Liver (tissue), 9 donors: Measurements from ENCODE around the gene WHRN. TPM values are rescaled to one million over a fixed set of nuclear protein-coding genes. Genes with fewer than 3 reads are reported as not detected.
A peak's percentile ranks its signal among the peaks of the same experiment; 100 is the strongest.

Source experiments
- DNase-seq: peaks from one replicate; pipeline ENCODE4 v3.0.0-alpha.2; 2017; ENCODE audit warnings: low spot score
- H3K27ac ChIP-seq, 2 donors: one replicate each; pipeline ENCODE4 v1.7.0; 2013; ENCODE audit warnings: inconsistent platforms in 2 of 2, low read length in 2 of 2, control low read depth in 1 of 2, low read depth in 1 of 2, mild to moderate bottlenecking in 1 of 2
- H3K27me3 ChIP-seq, 4 donors: one replicate each; pipeline versions ENCODE4 v1.6.1 to v1.7.0; 2013; ENCODE audit warnings: low read length in 3 of 4, inconsistent platforms in 1 of 4, mild to moderate bottlenecking in 1 of 4, moderate library complexity in 1 of 4; ENCODE audit not compliant: control insufficient read depth in 4 of 4, insufficient read depth in 4 of 4
- H3K36me3 ChIP-seq, 4 donors: one replicate each; pipeline versions ENCODE4 v1.6.1 to v1.7.0; 2013; ENCODE audit warnings: low read length in 3 of 4, mild to moderate bottlenecking in 3 of 4, low read depth in 1 of 4, moderate library complexity in 1 of 4; ENCODE audit not compliant: control insufficient read depth in 4 of 4, insufficient read depth in 3 of 4
- H3K4me1 ChIP-seq, 4 donors: one replicate each; pipeline versions ENCODE4 v1.6.1 to v1.7.0; 2013; ENCODE audit warnings: low read length in 3 of 4, mild to moderate bottlenecking in 3 of 4, moderate library complexity in 1 of 4; ENCODE audit not compliant: control insufficient read depth in 4 of 4, insufficient read depth in 4 of 4
- H3K4me3 ChIP-seq, 3 donors: one replicate each; pipeline versions ENCODE4 v1.6.1 to v1.7.0; 2013; ENCODE audit warnings: low read length in 3 of 3, control low read depth in 1 of 3, low read depth in 1 of 3, mild to moderate bottlenecking in 1 of 3
- H3K9ac ChIP-seq, 2 donors: one replicate each; pipeline ENCODE4 v1.7.0; 2013; ENCODE audit warnings: low read length in 2 of 2, mild to moderate bottlenecking in 2 of 2, moderate library complexity in 2 of 2, control low read depth in 1 of 2, low read depth in 1 of 2
- H3K9me3 ChIP-seq, 4 donors: one replicate each; pipeline versions ENCODE4 v1.6.1 to v1.7.0; 2013; ENCODE audit warnings: low read length in 3 of 4; ENCODE audit not compliant: control insufficient read depth in 4 of 4
- ATF3 ChIP-seq: IDR thresholded peaks from 2 replicates; pipeline ENCODE4 v1.6.1; 2016; ENCODE audit warnings: antibody characterized with exemption
- CTCF ChIP-seq: fragments of 150-350 bp; IDR thresholded peaks from 2 replicates; pipeline ENCODE4 v1.5.1; 2017; ENCODE audit warnings: improper control_type of control experiment, low read depth, low read length; ENCODE audit not compliant: missing input control
- EGR1 ChIP-seq, 2 donors: IDR thresholded peaks; 2 replicates each; pipeline ENCODE4 v1.6.1; 2016 to 2018; ENCODE audit warnings: antibody characterized with exemption in 2 of 2, low read depth in 2 of 2
- FOXA1 ChIP-seq: IDR thresholded peaks from 2 replicates; pipeline ENCODE4 v1.6.1; 2016; ENCODE audit warnings: antibody characterized with exemption
- FOXA2 ChIP-seq: IDR thresholded peaks from 2 replicates; pipeline ENCODE4 v1.6.1; 2016; ENCODE audit warnings: antibody characterized with exemption
- GABPA ChIP-seq, 2 donors: IDR thresholded peaks in 1 of 2; conservative IDR thresholded peaks in 1 of 2; 2 replicates each; pipeline ENCODE4 v1.6.1; 2016; ENCODE audit warnings: antibody characterized with exemption in 2 of 2, mild to moderate bottlenecking in 1 of 2, moderate library complexity in 1 of 2
- HNF4A ChIP-seq, 2 donors: conservative IDR thresholded peaks; 2 replicates each; pipeline ENCODE4 v1.6.1; 2016; ENCODE audit warnings: antibody characterized with exemption in 2 of 2, mild to moderate bottlenecking in 2 of 2
- HNF4G ChIP-seq: IDR thresholded peaks from 2 replicates; pipeline ENCODE4 v1.6.1; 2016; ENCODE audit warnings: antibody characterized with exemption
- MAX ChIP-seq: IDR thresholded peaks from 2 replicates; pipeline ENCODE4 v1.6.1; 2016; ENCODE audit warnings: antibody characterized with exemption
- NR2F2 ChIP-seq: IDR thresholded peaks from 2 replicates; pipeline ENCODE4 v1.6.1; 2016; ENCODE audit warnings: antibody characterized with exemption
- RAD21 ChIP-seq, 2 donors: IDR thresholded peaks; 2 replicates each; pipeline ENCODE4 v1.6.1; 2016; ENCODE audit warnings: antibody characterized with exemption in 2 of 2, mild to moderate bottlenecking in 2 of 2
- REST ChIP-seq: IDR thresholded peaks from 2 replicates; pipeline ENCODE4 v1.6.1; 2016; ENCODE audit warnings: antibody characterized with exemption, mild to moderate bottlenecking
- RXRA ChIP-seq, 2 donors: IDR thresholded peaks; 2 replicates each; pipeline ENCODE4 v1.6.1; 2017 to 2018; ENCODE audit warnings: antibody characterized with exemption in 2 of 2, mild to moderate bottlenecking in 1 of 2
- SP1 ChIP-seq: IDR thresholded peaks from 2 replicates; pipeline ENCODE4 v1.6.1; 2018; ENCODE audit warnings: antibody characterized with exemption, mild to moderate bottlenecking
- TAF1 ChIP-seq: conservative IDR thresholded peaks from 2 replicates; pipeline ENCODE4 v1.6.1; 2016; ENCODE audit warnings: antibody characterized with exemption, mild to moderate bottlenecking
- YY1 ChIP-seq: IDR thresholded peaks from 2 replicates; pipeline ENCODE4 v1.6.1; 2016; ENCODE audit warnings: antibody characterized with exemption, mild to moderate bottlenecking
- ZBTB33 ChIP-seq: IDR thresholded peaks from 2 replicates; pipeline ENCODE4 v1.6.1; 2016; ENCODE audit warnings: antibody characterized with exemption
- WGBS: extraction: QIAGEN DNeasy Blood & Tissue Kit; methylation state at CpG from one replicate; pipeline ENCODE4 v1.1.7; 2013; 5-methylcytosine and 5-hydroxymethylcytosine counted together
- polyA plus RNA-seq, 2 donors: library from polyadenylated mRNA; stranded (reverse) in 1 of 2; unstranded in 1 of 2; fragments of 200-250 nt in 1 of 2; fragments of >200 nt in 1 of 2; fragmentation: Nextera tagmentation in 1 of 2; extraction: Ambion mirVana in 1 of 2; gene quantifications; one replicate each; pipeline versions ENCODE4 v1.2.1 to v1.2.3, GENCODE V29; 2013 to 2015
- total RNA-seq, 2 donors: library from RNA; depleted of rRNA; stranded (reverse); fragments of >200 nt; gene quantifications; one replicate each; pipeline ENCODE4 v1.2.3, GENCODE V29; 2014
- donor health status: healthy.
- donor health status: healthy.
- donor health status: healthy.
- donor health status: healthy.
- donor health status: healthy.

The WHRN gene
- total and polyA plus RNA-seq, 4 donors, result 0.42 to 1.9 (median 0.88) TPM

- 42% methylated on average over 13 of the region's 13 CpGs for WGBS
- H3K9ac ChIP-seq, result no peak overlapping the region
- no peaks in the 10 kb centered on the region for H3K4me1 ChIP-seq
- no peak for TF ChIP-seq FOXA1
- TF ChIP-seq MAX, result no peak
- no peak for TF ChIP-seq ZBTB33
- no peak for TF ChIP-seq RXRA (IDR thresholded peaks at IDR 0.05)
- TF ChIP-seq EGR1 (IDR thresholded peaks at IDR 0.05; ENCODE audit: low read depth in 2 of 2), result no peak
- no peak for TF ChIP-seq YY1
- no peak for TF ChIP-seq GABPA (IDR thresholded peaks at IDR 0.05 in 1 of 2, conservative IDR thresholded peaks at IDR 0.05 in 1 of 2)
- no peak for TF ChIP-seq CTCF
- no peak for TF ChIP-seq REST
- no peak for TF ChIP-seq NR2F2
- TF ChIP-seq SP1, result no peak
- no peak for TF ChIP-seq TAF1
- TF ChIP-seq HNF4A (conservative IDR thresholded peaks at IDR 0.05), result no peak
- no peak overlapping the region for H3K27ac ChIP-seq
- no peaks in the 10 kb centered on the region for H3K36me3 ChIP-seq
- H3K4me3 ChIP-seq, result peak overlapping the region in 1 of 3 donors; percentile 16
- no peaks in the 10 kb centered on the region for H3K27me3 ChIP-seq
- no peak for DNase-seq
- no peaks in the 10 kb centered on the region for H3K9me3 ChIP-seq
These were observed 27.4 kb upstream of the WHRN start for GRCh38 chr9:114532561-114533237.

GRCh38 chr9:114529285-114529684 is 24.0 kb upstream of the WHRN start:
- Histone ChIP-seq H3K4me1 (no peaks in the 10 kb centered on the region), H3K27ac (no peak overlapping the region), H3K36me3 (no peaks in the 10 kb centered on the region), H3K9me3 (no peaks in the 10 kb centered on the region), H3K27me3 (no peaks in the 10 kb centered on the region), H3K9ac (no peak overlapping the region), H3K4me3 (no peak overlapping the region)
- WGBS, result 87% methylated on average over 6 of the region's 6 CpGs
- DNase-seq, result no peak
- TF ChIP-seq HNF4G, result no peak
- no peak for TF ChIP-seq RXRA (IDR thresholded peaks at IDR 0.05)
- no peak for TF ChIP-seq EGR1 (IDR thresholded peaks at IDR 0.05; ENCODE audit: low read depth in 2 of 2)
- no peak for TF ChIP-seq GABPA (IDR thresholded peaks at IDR 0.05 in 1 of 2, conservative IDR thresholded peaks at IDR 0.05 in 1 of 2)
- no peak for TF ChIP-seq FOXA2
- no peak for TF ChIP-seq CTCF
- no peak for TF ChIP-seq ATF3
- no peak for TF ChIP-seq YY1
- no peak for TF ChIP-seq ZBTB33
- no peak for TF ChIP-seq RAD21 (IDR thresholded peaks at IDR 0.05)
